K562 (cell line): ENCODE measurements around the gene FAM200B.

Experiments
- ERF ChIP-seq: fragments of 450-650 bp; formaldehyde crosslinking; IDR thresholded peaks from 2 replicates; pipeline ENCODE4 v1.4.0; 2020; ENCODE audit warnings: mild to moderate bottlenecking, mixed read lengths
- HCFC1 ChIP-seq: IDR thresholded peaks from 2 replicates; pipeline ENCODE4 v1.6.1; 2012; ENCODE audit warnings: low read depth, low read length, improper control_type of control experiment
- HDGF ChIP-seq: fragments of 450-650 bp; IDR thresholded peaks from 2 replicates; pipeline ENCODE4 v1.6.1; 2016
- MYBL2 ChIP-seq, 2 experiments: fragments of 450-650 bp in 1 of 2; sonication (generic) in 1 of 2; formaldehyde crosslinking in 1 of 2; IDR thresholded peaks; 2 replicates each; pipeline versions ENCODE4 v1.6.1 to v1.8.1; 2017 to 2022; ENCODE audit warnings: borderline replicate concordance in 1 of 2, inconsistent platforms in 1 of 2, low read depth in 1 of 2, mild to moderate bottlenecking in 1 of 2, missing genetic modification reagents in 1 of 2, moderate library complexity in 1 of 2
- SP1 ChIP-seq: sonication (generic); formaldehyde crosslinking; IDR thresholded peaks from 2 replicates; pipeline ENCODE4 v1.8.1; 2022; ENCODE audit warnings: mild to moderate bottlenecking, missing genetic modification reagents
- SPI1 ChIP-seq: IDR thresholded peaks from 2 replicates; pipeline ENCODE4 v1.6.1; 2011; ENCODE audit warnings: low read depth, low read length, control low read depth, borderline replicate concordance
- TF ChIP-seq, protein P1 (sequence below), 3 experiments: IDR thresholded peaks in 2 of 3; conservative IDR thresholded peaks in 1 of 3; 2 replicates each; pipeline ENCODE4 v1.5.1; 2011 to 2012; ENCODE audit warnings: low read length in 3 of 3, mild to moderate bottlenecking in 3 of 3, control low read depth in 2 of 3, improper control_type of control experiment in 1 of 3, inconsistent platforms in 1 of 3, low read depth in 1 of 3, mixed read lengths in 1 of 3, moderate library complexity in 1 of 3; ENCODE audit not compliant: insufficient read depth in 2 of 3

DNA sequence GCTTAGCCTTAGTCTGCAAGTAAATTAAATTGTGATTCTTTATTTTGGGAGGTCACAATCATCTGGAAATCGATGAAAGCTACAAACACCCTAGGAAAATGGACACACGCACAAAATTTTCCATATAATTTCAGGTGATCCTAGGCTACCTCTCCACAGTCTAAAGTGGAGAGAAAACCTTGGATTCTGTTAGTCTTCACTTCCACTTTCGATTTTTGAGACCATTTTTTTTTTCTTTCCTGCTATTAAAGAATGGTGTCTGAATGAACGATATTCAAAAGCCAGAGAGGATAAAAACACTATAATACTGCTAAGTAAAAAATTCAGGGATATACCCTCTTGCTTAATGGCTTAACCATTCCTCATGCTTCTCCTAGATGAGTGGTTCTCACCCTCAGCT lies 28.2 kb upstream of the FAM200B start:
- TF ChIP-seq SP1 (CRISPR knock-in tag): no peak
- TF ChIP-seq HDGF: no peak
- TF ChIP-seq, protein P1, sequence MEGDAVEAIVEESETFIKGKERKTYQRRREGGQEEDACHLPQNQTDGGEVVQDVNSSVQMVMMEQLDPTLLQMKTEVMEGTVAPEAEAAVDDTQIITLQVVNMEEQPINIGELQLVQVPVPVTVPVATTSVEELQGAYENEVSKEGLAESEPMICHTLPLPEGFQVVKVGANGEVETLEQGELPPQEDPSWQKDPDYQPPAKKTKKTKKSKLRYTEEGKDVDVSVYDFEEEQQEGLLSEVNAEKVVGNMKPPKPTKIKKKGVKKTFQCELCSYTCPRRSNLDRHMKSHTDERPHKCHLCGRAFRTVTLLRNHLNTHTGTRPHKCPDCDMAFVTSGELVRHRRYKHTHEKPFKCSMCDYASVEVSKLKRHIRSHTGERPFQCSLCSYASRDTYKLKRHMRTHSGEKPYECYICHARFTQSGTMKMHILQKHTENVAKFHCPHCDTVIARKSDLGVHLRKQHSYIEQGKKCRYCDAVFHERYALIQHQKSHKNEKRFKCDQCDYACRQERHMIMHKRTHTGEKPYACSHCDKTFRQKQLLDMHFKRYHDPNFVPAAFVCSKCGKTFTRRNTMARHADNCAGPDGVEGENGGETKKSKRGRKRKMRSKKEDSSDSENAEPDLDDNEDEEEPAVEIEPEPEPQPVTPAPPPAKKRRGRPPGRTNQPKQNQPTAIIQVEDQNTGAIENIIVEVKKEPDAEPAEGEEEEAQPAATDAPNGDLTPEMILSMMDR (IDR thresholded peaks at IDR 0.05 in 2 of 3, conservative IDR thresholded peaks at IDR 0.05 in 1 of 3; ENCODE audit: insufficient read depth in 2 of 3, low read depth in 1 of 3, low read length in 3 of 3): no peak
- TF ChIP-seq ERF (CRISPR knock-in tag): no peak
- TF ChIP-seq HCFC1: no peak
- TF ChIP-seq SPI1: no peak
- TF ChIP-seq MYBL2 (IDR thresholded peaks at IDR 0.05; ENCODE audit: low read depth): no peak
- TF ChIP-seq MYBL2 (CRISPR knock-in tag; IDR thresholded peaks at IDR 0.05; ENCODE audit: borderline replicate concordance): no peak
